ENCODE data around the gene MMP11.

GRCh38 chr22:23784215-23784732 is 11.6 kb downstream of the MMP11 start:
- TF ChIP-seq CTCF (IDR thresholded peaks at IDR 0.05) (no peak), ZFX (IDR thresholded peaks at IDR 0.05; ENCODE audit: borderline replicate concordance) (no peak)
